ENCODE results near the gene LILRA1.
"Not testable (repeated sequence)": the region's sequence is repeated elsewhere in the genome, so short reads cannot be mapped to it uniquely, and the experiment has no call there.

LILRA1 gene

DNA sequence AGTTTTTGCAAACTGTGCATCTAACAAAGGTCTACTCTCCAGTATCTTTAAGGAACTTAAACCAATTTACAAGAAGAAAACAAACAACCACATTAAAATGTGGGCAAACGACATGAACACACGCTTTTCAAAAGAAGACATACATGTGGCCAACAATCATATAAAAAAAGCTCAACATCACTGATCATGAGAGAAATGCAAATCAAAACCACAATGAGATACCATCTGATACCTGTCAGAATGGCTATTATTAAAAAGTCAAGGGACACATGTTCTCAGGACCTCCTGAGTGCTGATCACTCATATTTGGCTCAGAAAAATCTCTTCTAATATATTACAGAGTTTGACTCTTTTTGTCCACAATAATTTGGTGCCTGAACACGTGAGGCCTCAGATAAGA is 22.6 kb downstream of the LILRA1 start:
- no peak overlapping the region for H3K9ac ChIP-seq (ENCODE audit: low read length)
- no peak overlapping the region for H3K4me2 ChIP-seq (ENCODE audit: low read depth, low read length, poor library complexity, severe bottlenecking)
- no peaks in the 10 kb centered on the region for H3K36me3 ChIP-seq (ENCODE audit: low read length)
- no peak overlapping the region for H2AFZ ChIP-seq (ENCODE audit: low read depth, low read length, severe bottlenecking)
- H3K27ac ChIP-seq (ENCODE audit: low read depth, low read length): no peak overlapping the region
- H3K27me3 ChIP-seq (ENCODE audit: low read length): no peaks in the 10 kb centered on the region
- no peaks in the 10 kb centered on the region for H3K9me3 ChIP-seq (ENCODE audit: insufficient read depth, low read length)
- no peaks in the 10 kb centered on the region for H3K79me2 ChIP-seq (ENCODE audit: insufficient read depth, low read length)
- H4K20me1 ChIP-seq (ENCODE audit: low read depth, low read length): no peaks in the 10 kb centered on the region
- TF ChIP-seq, protein P1, sequence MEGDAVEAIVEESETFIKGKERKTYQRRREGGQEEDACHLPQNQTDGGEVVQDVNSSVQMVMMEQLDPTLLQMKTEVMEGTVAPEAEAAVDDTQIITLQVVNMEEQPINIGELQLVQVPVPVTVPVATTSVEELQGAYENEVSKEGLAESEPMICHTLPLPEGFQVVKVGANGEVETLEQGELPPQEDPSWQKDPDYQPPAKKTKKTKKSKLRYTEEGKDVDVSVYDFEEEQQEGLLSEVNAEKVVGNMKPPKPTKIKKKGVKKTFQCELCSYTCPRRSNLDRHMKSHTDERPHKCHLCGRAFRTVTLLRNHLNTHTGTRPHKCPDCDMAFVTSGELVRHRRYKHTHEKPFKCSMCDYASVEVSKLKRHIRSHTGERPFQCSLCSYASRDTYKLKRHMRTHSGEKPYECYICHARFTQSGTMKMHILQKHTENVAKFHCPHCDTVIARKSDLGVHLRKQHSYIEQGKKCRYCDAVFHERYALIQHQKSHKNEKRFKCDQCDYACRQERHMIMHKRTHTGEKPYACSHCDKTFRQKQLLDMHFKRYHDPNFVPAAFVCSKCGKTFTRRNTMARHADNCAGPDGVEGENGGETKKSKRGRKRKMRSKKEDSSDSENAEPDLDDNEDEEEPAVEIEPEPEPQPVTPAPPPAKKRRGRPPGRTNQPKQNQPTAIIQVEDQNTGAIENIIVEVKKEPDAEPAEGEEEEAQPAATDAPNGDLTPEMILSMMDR (IDR thresholded peaks at IDR 0.05; ENCODE audit: insufficient read depth, low read length, poor library complexity, severe bottlenecking): no peak
- TF ChIP-seq EZH2phosphoT487 (conservative IDR thresholded peaks at IDR 0.05; ENCODE audit: low read length): no peak
- no peak overlapping the region for H3K4me3 ChIP-seq (ENCODE audit: insufficient read depth, low read length, poor library complexity, severe bottlenecking)
- H3F3A ChIP-seq (ENCODE audit: insufficient read depth): no peaks in the 10 kb centered on the region
- no peaks in the 10 kb centered on the region for H3K9me2 ChIP-seq (replicated peaks; ENCODE audit: insufficient read depth, low read length)

DNA sequence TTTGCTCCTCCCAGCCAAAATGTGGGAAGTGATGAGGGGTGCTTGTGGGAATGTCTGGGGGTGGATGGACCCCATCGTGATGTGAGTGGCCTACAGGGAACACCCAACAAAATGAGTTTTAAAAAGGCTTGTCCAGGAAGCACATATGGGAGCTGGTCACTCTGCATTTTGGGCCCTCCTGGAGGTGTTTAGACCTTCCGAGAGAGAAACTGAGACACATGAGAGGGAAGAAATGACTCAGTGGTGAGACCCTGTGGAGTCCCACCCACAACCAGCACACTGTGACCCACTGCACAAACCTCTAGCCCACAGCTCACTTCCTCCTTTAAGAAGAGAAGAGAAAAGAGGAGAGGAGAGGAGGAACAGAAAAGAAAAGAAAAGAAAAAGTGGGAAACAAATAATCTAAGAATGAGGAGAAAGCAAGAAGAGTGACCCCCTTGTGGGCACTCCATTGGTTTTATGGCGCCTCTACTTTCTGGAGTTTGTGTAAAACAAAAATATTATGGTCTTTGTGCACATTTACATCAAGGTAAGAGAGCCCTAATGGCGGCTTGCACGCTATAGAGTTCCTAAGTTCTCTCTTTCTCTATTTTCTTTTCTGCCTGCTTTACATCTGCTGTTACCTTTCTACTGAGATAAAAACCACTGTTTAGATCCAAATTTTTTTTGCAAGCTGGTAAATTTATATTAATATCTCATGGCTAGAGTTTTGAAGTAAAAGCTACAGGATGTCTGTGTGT is 23.6 kb downstream of the LILRA1 start:
- Histone ChIP-seq H3K36me3 (ENCODE audit: low read length) (no peaks in the 10 kb centered on the region), H4K20me1 (ENCODE audit: low read depth, low read length) (no peaks in the 10 kb centered on the region), H2AFZ (ENCODE audit: low read depth, low read length, severe bottlenecking) (no peak overlapping the region), H3K4me3 (ENCODE audit: insufficient read depth, low read length, poor library complexity, severe bottlenecking) (no peak overlapping the region), H3K9me2 (replicated peaks; ENCODE audit: insufficient read depth, low read length) (no peaks in the 10 kb centered on the region), H3K4me2 (ENCODE audit: low read depth, low read length, poor library complexity, severe bottlenecking) (no peak overlapping the region), H3K27me3 (ENCODE audit: low read length) (no peaks in the 10 kb centered on the region), H3F3A (ENCODE audit: insufficient read depth) (no peaks in the 10 kb centered on the region), H3K9me3 (ENCODE audit: insufficient read depth, low read length) (no peaks in the 10 kb centered on the region), H3K9ac (ENCODE audit: low read length) (no peak overlapping the region), H3K27ac (ENCODE audit: low read depth, low read length) (no peak overlapping the region), H3K79me2 (ENCODE audit: insufficient read depth, low read length) (no peaks in the 10 kb centered on the region)
- TF ChIP-seq EZH2phosphoT487 (conservative IDR thresholded peaks at IDR 0.05; ENCODE audit: low read length): no peak

DNA sequence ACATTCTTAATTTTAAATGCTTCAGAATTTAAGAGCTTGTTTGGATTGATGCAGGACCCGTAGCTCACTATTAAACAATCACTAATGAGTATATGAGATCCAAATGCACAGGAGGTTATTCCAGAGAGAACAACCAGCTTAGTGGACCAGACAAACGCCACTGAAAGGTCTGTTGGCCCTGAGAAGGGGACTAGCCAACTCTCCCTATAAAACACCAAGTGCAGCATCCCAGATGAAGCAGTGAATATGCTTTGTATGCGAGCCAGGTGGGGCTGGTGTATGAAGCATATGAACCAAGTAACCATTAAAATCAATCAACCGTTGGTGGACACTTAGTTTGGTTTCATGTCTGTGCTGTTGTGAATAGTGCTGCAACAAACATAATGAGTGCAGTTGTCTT is 27.0 kb downstream of the LILRA1 start:
- TF ChIP-seq, protein P1 (IDR thresholded peaks at IDR 0.05; ENCODE audit: insufficient read depth, low read length, poor library complexity, severe bottlenecking): no peak
- TF ChIP-seq EZH2phosphoT487 (conservative IDR thresholded peaks at IDR 0.05; ENCODE audit: low read length): no peak
- no peak overlapping the region for H3K4me2 ChIP-seq (ENCODE audit: low read depth, low read length, poor library complexity, severe bottlenecking)

DNA sequence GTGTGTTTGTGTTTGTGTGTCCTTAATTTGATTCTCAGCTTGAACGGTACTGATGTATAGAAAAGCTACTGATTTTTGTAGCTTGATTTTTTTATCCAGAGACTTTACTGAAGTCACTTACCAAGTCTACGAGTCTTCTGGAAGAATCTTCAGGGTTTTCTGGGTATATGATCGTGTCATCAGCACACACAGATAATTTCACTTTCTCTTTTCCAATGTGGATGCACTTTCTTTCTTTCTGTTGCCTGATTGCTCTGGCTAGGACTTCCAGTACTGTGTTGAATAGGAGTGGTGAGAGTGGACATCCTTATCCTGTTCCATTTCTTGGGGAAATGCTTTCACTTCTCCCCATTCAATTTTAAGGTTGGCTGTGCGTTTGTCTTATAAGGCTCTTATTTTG is 29.0 kb downstream of the LILRA1 start:
- Histone ChIP-seq H4K20me1 (ENCODE audit: low read depth, low read length) (no peaks in the 10 kb centered on the region), H3K27ac (ENCODE audit: low read depth, low read length) (no peak overlapping the region), H3F3A (ENCODE audit: insufficient read depth) (no peaks in the 10 kb centered on the region), H3K79me2 (ENCODE audit: insufficient read depth, low read length) (no peaks in the 10 kb centered on the region), H2AFZ (ENCODE audit: low read depth, low read length, severe bottlenecking) (no peak overlapping the region), H3K27me3 (ENCODE audit: low read length) (no peaks in the 10 kb centered on the region), H3K9me2 (replicated peaks; ENCODE audit: insufficient read depth, low read length) (no peaks in the 10 kb centered on the region), H3K9ac (ENCODE audit: low read length) (no peak overlapping the region), H3K4me3 (ENCODE audit: insufficient read depth, low read length, poor library complexity, severe bottlenecking) (no peak overlapping the region), H3K36me3 (ENCODE audit: low read length) (no peaks in the 10 kb centered on the region), H3K9me3 (ENCODE audit: insufficient read depth, low read length) (no peaks in the 10 kb centered on the region), H3K4me2 (ENCODE audit: low read depth, low read length, poor library complexity, severe bottlenecking) (no peak overlapping the region)
- TF ChIP-seq, protein P1 (IDR thresholded peaks at IDR 0.05; ENCODE audit: insufficient read depth, low read length, poor library complexity, severe bottlenecking): no peak
- no peak for TF ChIP-seq EZH2phosphoT487 (conservative IDR thresholded peaks at IDR 0.05; ENCODE audit: low read length)

More for the DNA sequence above, 27.0 kb downstream of the LILRA1 start:
- Histone ChIP-seq H3K79me2 (ENCODE audit: insufficient read depth, low read length) (no peaks in the 10 kb centered on the region), H3K36me3 (ENCODE audit: low read length) (no peaks in the 10 kb centered on the region), H3K9me2 (replicated peaks; ENCODE audit: insufficient read depth, low read length) (no peaks in the 10 kb centered on the region), H4K20me1 (ENCODE audit: low read depth, low read length) (no peaks in the 10 kb centered on the region), H3F3A (ENCODE audit: insufficient read depth) (no peaks in the 10 kb centered on the region), H3K9ac (ENCODE audit: low read length) (no peak overlapping the region), H3K27ac (ENCODE audit: low read depth, low read length) (no peak overlapping the region), H3K27me3 (ENCODE audit: low read length) (no peaks in the 10 kb centered on the region), H2AFZ (ENCODE audit: low read depth, low read length, severe bottlenecking) (no peak overlapping the region), H3K9me3 (ENCODE audit: insufficient read depth, low read length) (no peaks in the 10 kb centered on the region), H3K4me3 (ENCODE audit: insufficient read depth, low read length, poor library complexity, severe bottlenecking) (no peak overlapping the region)

DNA sequence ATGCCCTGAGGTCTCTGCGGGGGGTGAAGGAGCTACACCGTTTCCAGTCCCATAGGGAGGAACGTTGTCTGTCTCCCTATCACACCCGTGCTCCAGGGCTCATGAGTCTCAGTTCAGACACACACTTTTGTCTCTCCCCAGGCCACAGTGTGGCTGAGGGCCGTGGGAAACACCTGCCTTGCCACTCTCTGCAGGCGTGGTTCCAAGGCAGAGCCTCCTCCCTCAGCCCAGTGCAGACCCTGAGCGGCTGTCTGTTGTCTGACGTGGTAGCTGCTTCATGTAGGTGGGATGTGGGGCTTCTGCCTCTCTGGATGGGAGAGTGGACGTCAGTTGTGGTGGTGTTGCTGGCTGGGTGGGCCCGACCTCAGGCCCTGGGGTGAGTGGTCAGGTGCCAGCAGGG is 30.8 kb downstream of the LILRA1 start:
- not testable (repeated sequence) for H2AFZ ChIP-seq (ENCODE audit: low read depth, low read length, severe bottlenecking); H3K27ac ChIP-seq (ENCODE audit: low read depth, low read length); H3K9me2 ChIP-seq (replicated peaks; ENCODE audit: insufficient read depth, low read length); H3K36me3 ChIP-seq (ENCODE audit: low read length); H4K20me1 ChIP-seq (ENCODE audit: low read depth, low read length); H3K9me3 ChIP-seq (ENCODE audit: insufficient read depth, low read length); H3K9ac ChIP-seq (ENCODE audit: low read length); H3K4me2 ChIP-seq (ENCODE audit: low read depth, low read length, poor library complexity, severe bottlenecking); H3K79me2 ChIP-seq (ENCODE audit: insufficient read depth, low read length); H3F3A ChIP-seq (ENCODE audit: insufficient read depth); H3K27me3 ChIP-seq (ENCODE audit: low read length); H3K4me3 ChIP-seq (ENCODE audit: insufficient read depth, low read length, poor library complexity, severe bottlenecking)
